Duodenal mucosa (tissue), 2 donors: ENCODE data around the gene R3HCC1L.

ENCODE experiments used
- H3K27ac ChIP-seq: one replicate; pipeline ENCODE4 v1.7.0; 2013; ENCODE audit warnings: low read depth, low read length
- H3K27me3 ChIP-seq, 2 donors: one replicate each; pipeline ENCODE4 v1.7.0; 2013; ENCODE audit warnings: low read length in 2 of 2, control low read depth in 1 of 2; ENCODE audit not compliant: insufficient read depth in 2 of 2, control insufficient read depth in 1 of 2
- H3K36me3 ChIP-seq, 2 donors: one replicate each; pipeline ENCODE4 v1.7.0; 2013; ENCODE audit warnings: low read length in 2 of 2, control low read depth in 1 of 2; ENCODE audit not compliant: insufficient read depth in 2 of 2, control insufficient read depth in 1 of 2
- H3K4me1 ChIP-seq, 2 donors: one replicate each; pipeline ENCODE4 v1.7.0; 2013; ENCODE audit warnings: low read length in 2 of 2, control low read depth in 1 of 2; ENCODE audit not compliant: insufficient read depth in 2 of 2, control insufficient read depth in 1 of 2
- H3K4me3 ChIP-seq, 2 donors: one replicate each; pipeline ENCODE4 v1.7.0; 2013; ENCODE audit warnings: low read length in 2 of 2, low read depth in 1 of 2
- H3K9ac ChIP-seq, 2 donors: one replicate each; pipeline ENCODE4 v1.7.0; 2013; ENCODE audit warnings: low read length in 2 of 2, low read depth in 1 of 2
- H3K9me3 ChIP-seq, 2 donors: one replicate each; pipeline ENCODE4 v1.7.0; 2013; ENCODE audit warnings: low read length in 2 of 2, control low read depth in 1 of 2; ENCODE audit not compliant: control insufficient read depth in 1 of 2

Gene R3HCC1L

GRCh38 chr10:98195120-98195519 lies 60.7 kb downstream of the R3HCC1L start:
- Histone ChIP-seq H3K4me1 (no peaks in the 10 kb centered on the region), H3K27me3 (no peaks in the 10 kb centered on the region), H3K9me3 (no peaks in the 10 kb centered on the region), H3K4me3 (no peak overlapping the region), H3K9ac (no peak overlapping the region), H3K27ac (no peak overlapping the region), H3K36me3 (peaks cover 0 to 4% of the 10 kb centered on the region in 2 donors)

GRCh38 chr10:98196985-98197384 lies 62.5 kb downstream of the R3HCC1L start:
- Histone ChIP-seq H3K27ac (no peak overlapping the region), H3K4me3 (no peak overlapping the region), H3K9me3 (no peaks in the 10 kb centered on the region), H3K36me3 (peaks cover 0 to 4% of the 10 kb centered on the region in 2 donors), H3K27me3 (no peaks in the 10 kb centered on the region), H3K4me1 (no peaks in the 10 kb centered on the region), H3K9ac (no peak overlapping the region)

GRCh38 chr10:98201760-98202159 lies 67.3 kb downstream of the R3HCC1L start:
- Histone ChIP-seq H3K9me3 (no peaks in the 10 kb centered on the region), H3K9ac (no peak overlapping the region), H3K27me3 (no peaks in the 10 kb centered on the region), H3K4me1 (no peaks in the 10 kb centered on the region), H3K4me3 (no peak overlapping the region), H3K36me3 (no peaks in the 10 kb centered on the region), H3K27ac (no peak overlapping the region)

GRCh38 chr10:98202378-98202777 lies 67.9 kb downstream of the R3HCC1L start:
- no peak overlapping the region for H3K4me3 ChIP-seq
- no peaks in the 10 kb centered on the region for H3K36me3 ChIP-seq
- no peak overlapping the region for H3K9ac ChIP-seq
- no peaks in the 10 kb centered on the region for H3K27me3 ChIP-seq
- no peaks in the 10 kb centered on the region for H3K4me1 ChIP-seq
- no peak overlapping the region for H3K27ac ChIP-seq
- no peaks in the 10 kb centered on the region for H3K9me3 ChIP-seq

- H3K4me3 ChIP-seq: no peak overlapping the region
- H3K36me3 ChIP-seq: peaks cover 13 to 15% of the 10 kb centered on the region in 2 donors
- no peaks in the 10 kb centered on the region for H3K9me3 ChIP-seq
- no peak overlapping the region for H3K9ac ChIP-seq
- no peaks in the 10 kb centered on the region for H3K27me3 ChIP-seq
- peaks cover 5 to 7% of the 10 kb centered on the region in 2 donors for H3K4me1 ChIP-seq
- H3K27ac ChIP-seq: no peak overlapping the region
Measured at GRCh38 chr10:98205351-98205750, 70.9 kb downstream of the R3HCC1L start.

GRCh38 chr10:98208925-98209324 lies 74.5 kb downstream of the R3HCC1L start:
- Histone ChIP-seq H3K9ac (no peak overlapping the region), H3K9me3 (no peaks in the 10 kb centered on the region), H3K4me3 (no peak overlapping the region), H3K27ac (no peak overlapping the region), H3K27me3 (no peaks in the 10 kb centered on the region), H3K4me1 (peaks cover 5 to 11% of the 10 kb centered on the region in 2 donors), H3K36me3 (peaks cover 13 to 18% of the 10 kb centered on the region in 2 donors)

GRCh38 chr10:98209441-98209840 lies 75.0 kb downstream of the R3HCC1L start:
- no peak overlapping the region for H3K9ac ChIP-seq
- H3K36me3 ChIP-seq: peaks cover 13 to 18% of the 10 kb centered on the region in 2 donors
- H3K27me3 ChIP-seq: no peaks in the 10 kb centered on the region
- no peaks in the 10 kb centered on the region for H3K9me3 ChIP-seq
- peaks cover 5 to 11% of the 10 kb centered on the region in 2 donors for H3K4me1 ChIP-seq
- no peak overlapping the region for H3K4me3 ChIP-seq
- H3K27ac ChIP-seq: no peak overlapping the region

- Histone ChIP-seq H3K9me3 (no peaks in the 10 kb centered on the region), H3K4me1 (peaks cover 5 to 11% of the 10 kb centered on the region in 2 donors), H3K4me3 (no peak overlapping the region), H3K27me3 (no peaks in the 10 kb centered on the region), H3K27ac (no peak overlapping the region), H3K36me3 (peaks cover 13 to 18% of the 10 kb centered on the region in 2 donors), H3K9ac (no peak overlapping the region)
Measured at GRCh38 chr10:98212196-98212595, 77.7 kb downstream of the R3HCC1L start.

- peaks cover 5 to 10% of the 10 kb centered on the region in 2 donors for H3K4me1 ChIP-seq
- H3K4me3 ChIP-seq: no peak overlapping the region
- peaks cover 11 to 13% of the 10 kb centered on the region in 2 donors for H3K36me3 ChIP-seq
- no peak overlapping the region for H3K27ac ChIP-seq
- peaks cover under 1 to 4% of the 10 kb centered on the region in 2 donors for H3K9me3 ChIP-seq
- no peak overlapping the region for H3K9ac ChIP-seq
- H3K27me3 ChIP-seq: no peaks in the 10 kb centered on the region
Measured at GRCh38 chr10:98213740-98214139, 79.3 kb downstream of the R3HCC1L start.

GRCh38 chr10:98215373-98215772 lies 80.9 kb downstream of the R3HCC1L start:
- H3K9ac ChIP-seq: no peak overlapping the region
- H3K27ac ChIP-seq: no peak overlapping the region
- H3K27me3 ChIP-seq: no peaks in the 10 kb centered on the region
- peaks cover 4 to 16% of the 10 kb centered on the region in 2 donors for H3K9me3 ChIP-seq
- H3K4me1 ChIP-seq: peaks cover 0 to 4% of the 10 kb centered on the region in 2 donors
- H3K4me3 ChIP-seq: no peak overlapping the region
- H3K36me3 ChIP-seq: peaks cover 0 to 3% of the 10 kb centered on the region in 2 donors

GRCh38 chr10:98217801-98218200 lies 83.3 kb downstream of the R3HCC1L start:
- Histone ChIP-seq H3K4me3 (no peak overlapping the region), H3K4me1 (no peaks in the 10 kb centered on the region), H3K9me3 (peaks cover 4 to 16% of the 10 kb centered on the region in 2 donors), H3K27me3 (no peaks in the 10 kb centered on the region), H3K9ac (no peak overlapping the region), H3K36me3 (no peaks in the 10 kb centered on the region), H3K27ac (no peak overlapping the region)
